Measurements from ENCODE around the gene WDR46. TPM values are rescaled to one million over a fixed set of nuclear protein-coding genes. Genes with fewer than 3 reads are reported as not detected.

Gene WDR46
- total and polyA plus RNA-seq, 10 of the 15 experiments (the other 5 are each of a cell fraction or from before 2014, with no cell fraction given), result 10.1 to 147 (median 86.0) TPM

- no peak for TF ChIP-seq NKRF (conservative IDR thresholded peaks at IDR 0.05)
- TF ChIP-seq STAT3 (IDR thresholded peaks at IDR 0.05; ENCODE audit: low read depth, low read length), result no peak
- no peak for TF ChIP-seq E2F8 (IDR thresholded peaks at IDR 0.05; ENCODE audit: low read depth, partially characterized antibody)
These were observed 8.5 kb downstream of the WDR46 start (continued) for GRCh38 chr6:33280539-33280938.

- FAIRE-seq, result no peak
- TF ChIP-seq EED (IDR thresholded peaks at IDR 0.05; ENCODE audit: low read depth) (peak; percentile 46; the same call in 1 of the 2 replicates), SRF (IDR thresholded peaks at IDR 0.05; ENCODE audit: low read depth in 2 of 2, low read length in 2 of 2) (no peak), TAF1 (IDR thresholded peaks at IDR 0.05; ENCODE audit: borderline replicate concordance, low read depth, low read length) (no peak), KLF5 (IDR thresholded peaks at IDR 0.05; ENCODE audit: partially characterized antibody) (no peak), CEBPZ (IDR thresholded peaks at IDR 0.05; ENCODE audit: low read depth, low read length) (no peak), ZNF274 (IDR thresholded peaks at IDR 0.05; ENCODE audit: insufficient read depth, insufficient read length) (no peak), KAT2A (conservative IDR thresholded peaks at IDR 0.05; ENCODE audit: control insufficient read depth, low read depth, low read length) (no peak), MEF2B (IDR thresholded peaks at IDR 0.05; ENCODE audit: partially characterized antibody, poor library complexity, severe bottlenecking) (no peak), SMAD5 (IDR thresholded peaks at IDR 0.05; ENCODE audit: low read depth) (no peak), IKZF2 (IDR thresholded peaks at IDR 0.05) (peak in 1 of 2 experiments; percentile 20; a peak in 1 of 4 replicates), SMC3 (IDR thresholded peaks at IDR 0.05; ENCODE audit: borderline replicate concordance, low read length) (peak; percentile 10; the same call in 1 of the 2 replicates)
These were observed 9.0 kb downstream of the WDR46 start for GRCh38 chr6:33279971-33280511.

More at GRCh38 chr6:33279971-33280511, 9.0 kb downstream of the WDR46 start:
- intact Hi-C loops (cut with micrococcal nuclease; ENCODE audit: unreplicated experiment), result loop anchor here (5.0 kb wide), 1 partner anchor 112 kb away; the partner anchor contains the start of gene KIFC1
- DNase-seq (ENCODE audit: low read depth, low spot score) (no peak), ATAC-seq (no peak)
- peaks cover 20% of the 10 kb centered on the region for H3K4me1 ChIP-seq (ENCODE audit: control insufficient read depth, insufficient read depth, low read length)
- H3K79me2 ChIP-seq (ENCODE audit: control insufficient read depth, insufficient read depth, low read length), result peaks cover 24% of the 10 kb centered on the region
- H3K4me3 ChIP-seq, result no peak overlapping the region
- ChIA-PET POLR2A (interaction anchor here (1.6 to 3.9 kb wide), 3 partner anchors 8 to 17 kb away, joined by 6 to 38 read pairs (median 19); partner anchors contain the start of genes PFDN6, RPS18, VPS52 and WDR46), SMC1A (ENCODE audit: uncharacterized antibody, unreplicated experiment) (no interaction called here), RAD21 (ENCODE audit: unreplicated experiment) (no interaction called here), CTCF (interaction anchor here (1.7 to 3.9 kb wide), 2 partner anchors 65 to 151 kb away, joined by 3 to 22 read pairs; no protein-coding TSS in a partner anchor)
- WGBS (ENCODE audit: insufficient coverage, insufficient replicate concordance, low lambda C conversion rate, missing lambda C conversion rate), result 100% methylated on average over 5 of the region's 5 CpGs
- H3K36me3 ChIP-seq (ENCODE audit: control insufficient read depth in 2 of 2, insufficient read depth in 2 of 2, low read length in 1 of 2), result peaks cover 24 to 31% of the 10 kb centered on the region in 2 experiments
- H3K9me3 ChIP-seq (replicated peaks; ENCODE audit: control insufficient read depth, insufficient read depth, low read length), result no peaks in the 10 kb centered on the region
- H3K27me3 ChIP-seq (replicated peaks in 1 of 2; ENCODE audit: control insufficient read depth in 2 of 2, insufficient read depth in 2 of 2, low read length in 1 of 2), result no peaks in the 10 kb centered on the region
- no peak overlapping the region for H3K4me2 ChIP-seq (ENCODE audit: control insufficient read depth, insufficient read depth)
- H2AFZ ChIP-seq (ENCODE audit: control insufficient read depth, low read depth, low read length), result no peak overlapping the region
- H3K27ac ChIP-seq (ENCODE audit: control insufficient read depth, insufficient read depth), result no peak overlapping the region; the same call in 1 of the 2 replicates
- H3K9ac ChIP-seq (ENCODE audit: control insufficient read depth, insufficient read depth, low read length), result no peak overlapping the region
- H4K20me1 ChIP-seq (ENCODE audit: control insufficient read depth, insufficient read depth), result no peaks in the 10 kb centered on the region; the same call in 1 of the 2 replicates
- BruUV-seq (replicated peaks), result no TSS peak
- in situ Hi-C loops (cut with MboI), result no loop called here

All from GM12878 (cell line).